GM12875 (cell line): ENCODE data around the gene NR1I3.
A peak's percentile ranks its signal among the peaks of the same experiment; 100 is the strongest.

Experiments
- H3K4me3 ChIP-seq: one replicate; pipeline ENCODE4 v1.5.1; 2011; ENCODE audit warnings: low read depth, low read length, control low read depth
- TF ChIP-seq, protein P1 (sequence below): IDR thresholded peaks from 2 replicates; pipeline ENCODE4 v1.5.1; 2011; ENCODE audit warnings: low read depth, mild to moderate bottlenecking, control low read depth, inconsistent platforms, low read length, moderate library complexity, borderline replicate concordance; ENCODE audit not compliant: insufficient read depth

The NR1I3 gene

DNA sequence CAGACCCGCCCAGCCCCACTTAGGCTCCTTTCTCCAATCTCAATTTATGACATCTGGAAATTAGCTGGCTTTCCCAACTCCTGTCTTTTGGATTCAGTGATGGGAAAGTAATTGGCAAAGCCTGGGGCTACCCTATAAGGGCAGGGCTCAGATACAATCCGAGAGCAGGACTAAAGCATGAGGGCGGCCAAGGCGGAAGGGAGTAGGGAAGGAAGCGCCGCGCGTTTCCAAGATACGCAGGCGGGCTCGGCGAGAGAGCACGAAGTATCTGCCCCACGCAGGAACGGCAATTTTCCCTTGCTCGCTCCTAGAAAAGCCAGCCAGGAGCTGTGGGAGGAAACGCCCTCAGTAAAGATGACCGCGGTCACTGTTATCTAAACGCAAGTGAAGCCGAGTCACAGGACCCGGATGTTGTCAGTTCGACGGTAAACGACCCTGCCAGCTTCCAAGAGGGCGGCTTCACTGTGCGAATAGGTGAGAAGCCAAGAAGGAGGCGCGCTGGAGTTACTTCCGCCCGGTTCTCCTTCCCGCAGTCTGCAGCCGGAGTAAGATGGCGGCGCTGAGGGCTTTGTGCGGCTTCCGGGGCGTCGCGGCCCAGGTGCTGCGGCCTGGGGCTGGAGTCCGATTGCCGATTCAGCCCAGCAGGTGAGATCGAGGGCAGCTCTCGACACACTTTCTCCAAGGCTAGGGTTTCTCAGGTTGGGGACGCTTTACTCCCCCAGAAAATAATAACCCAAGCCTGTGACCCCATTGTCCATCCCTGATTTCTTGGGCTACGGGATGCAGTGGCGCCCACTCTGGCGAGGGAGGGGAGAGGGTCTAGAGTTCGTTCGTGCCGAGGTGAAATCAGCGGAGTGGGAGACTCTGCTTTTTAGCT, 35.9 kb downstream of the NR1I3 start, which contains the start of gene NDUFS2:
TSS of gene NDUFS2 (plus strand) at position 532 of the 877 bp plus-strand sequence. CDS start at position 551, 19 bp downstream.
- peak within 1 kb of the TSS; percentile 88 for H3K4me3 ChIP-seq
- TF ChIP-seq, protein P1, sequence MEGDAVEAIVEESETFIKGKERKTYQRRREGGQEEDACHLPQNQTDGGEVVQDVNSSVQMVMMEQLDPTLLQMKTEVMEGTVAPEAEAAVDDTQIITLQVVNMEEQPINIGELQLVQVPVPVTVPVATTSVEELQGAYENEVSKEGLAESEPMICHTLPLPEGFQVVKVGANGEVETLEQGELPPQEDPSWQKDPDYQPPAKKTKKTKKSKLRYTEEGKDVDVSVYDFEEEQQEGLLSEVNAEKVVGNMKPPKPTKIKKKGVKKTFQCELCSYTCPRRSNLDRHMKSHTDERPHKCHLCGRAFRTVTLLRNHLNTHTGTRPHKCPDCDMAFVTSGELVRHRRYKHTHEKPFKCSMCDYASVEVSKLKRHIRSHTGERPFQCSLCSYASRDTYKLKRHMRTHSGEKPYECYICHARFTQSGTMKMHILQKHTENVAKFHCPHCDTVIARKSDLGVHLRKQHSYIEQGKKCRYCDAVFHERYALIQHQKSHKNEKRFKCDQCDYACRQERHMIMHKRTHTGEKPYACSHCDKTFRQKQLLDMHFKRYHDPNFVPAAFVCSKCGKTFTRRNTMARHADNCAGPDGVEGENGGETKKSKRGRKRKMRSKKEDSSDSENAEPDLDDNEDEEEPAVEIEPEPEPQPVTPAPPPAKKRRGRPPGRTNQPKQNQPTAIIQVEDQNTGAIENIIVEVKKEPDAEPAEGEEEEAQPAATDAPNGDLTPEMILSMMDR: peak; percentile 33; the same call in 1 of the 2 replicates

DNA sequence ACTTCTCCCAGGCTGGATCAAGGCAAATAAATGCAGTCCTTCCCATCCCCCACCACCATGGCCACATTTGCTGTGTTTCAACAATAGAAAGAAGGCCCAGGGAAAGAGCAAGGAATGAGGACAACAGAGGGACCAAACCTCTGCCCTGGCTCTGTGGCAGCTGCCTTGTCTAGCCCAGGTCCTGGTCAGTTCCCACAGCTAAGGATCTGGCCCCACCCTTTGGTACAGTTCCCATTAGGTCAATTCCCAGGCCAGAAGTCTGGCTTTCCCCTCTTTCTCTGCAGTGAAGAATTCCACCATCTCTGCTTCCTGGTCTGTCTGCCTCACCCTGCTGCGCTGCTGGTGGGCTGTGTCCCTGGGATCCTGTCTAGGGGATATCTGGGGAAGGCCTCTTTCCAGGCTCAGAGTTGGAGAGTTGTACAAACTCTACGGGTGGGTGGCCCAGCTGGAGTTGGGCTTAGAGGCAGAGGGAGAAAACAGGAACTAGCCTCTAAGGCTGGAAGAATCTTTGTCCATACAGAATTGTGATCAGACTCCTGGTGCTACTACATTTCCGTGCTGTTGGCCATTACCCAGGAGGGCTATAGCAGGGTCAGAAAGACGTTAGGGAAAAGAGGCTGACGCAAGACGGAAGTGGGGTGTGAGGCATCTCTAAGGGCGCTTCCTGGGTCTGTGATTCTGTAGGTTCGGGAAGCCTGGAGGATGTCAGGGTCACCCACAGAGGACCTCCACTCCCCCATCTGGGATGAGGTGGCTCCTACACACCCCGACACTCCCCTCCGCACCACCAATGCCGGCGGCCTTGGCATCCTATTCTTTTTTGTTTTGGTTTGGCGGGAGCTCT, 36.8 kb downstream of the NR1I3 start:
- H3K4me3 ChIP-seq: peak overlapping the region; percentile 53
- TF ChIP-seq, protein P1: no peak

DNA sequence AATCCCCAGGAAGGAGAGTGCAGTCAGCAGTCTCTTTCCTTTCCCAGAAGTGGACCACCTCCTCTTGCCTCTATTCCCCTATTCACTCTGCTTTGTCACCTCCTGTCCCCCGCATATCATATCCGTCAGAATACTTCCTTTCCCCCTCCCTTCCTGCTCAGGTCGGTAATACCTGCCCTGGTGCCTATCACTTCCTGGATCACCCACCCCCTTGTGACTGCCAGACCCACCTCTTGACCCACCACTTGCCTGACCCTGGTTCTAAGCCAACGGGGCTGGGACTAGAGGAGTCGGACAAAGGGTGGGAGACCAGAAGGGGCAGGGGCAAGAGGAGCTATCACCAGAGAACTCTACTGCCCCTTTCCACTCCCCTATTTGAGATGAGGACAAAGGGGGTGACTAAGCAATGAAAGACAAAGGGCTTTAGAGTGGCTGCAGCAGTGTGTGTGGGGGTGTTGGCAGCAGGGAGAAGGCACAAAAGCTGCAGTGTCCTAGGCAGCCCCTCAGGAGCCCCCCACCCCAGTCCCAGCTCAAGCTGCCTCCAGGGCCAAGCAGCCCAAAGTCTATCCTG, 37.5 kb downstream of the NR1I3 start:
- no peak overlapping the region for H3K4me3 ChIP-seq
- TF ChIP-seq, protein P1: no peak

DNA sequence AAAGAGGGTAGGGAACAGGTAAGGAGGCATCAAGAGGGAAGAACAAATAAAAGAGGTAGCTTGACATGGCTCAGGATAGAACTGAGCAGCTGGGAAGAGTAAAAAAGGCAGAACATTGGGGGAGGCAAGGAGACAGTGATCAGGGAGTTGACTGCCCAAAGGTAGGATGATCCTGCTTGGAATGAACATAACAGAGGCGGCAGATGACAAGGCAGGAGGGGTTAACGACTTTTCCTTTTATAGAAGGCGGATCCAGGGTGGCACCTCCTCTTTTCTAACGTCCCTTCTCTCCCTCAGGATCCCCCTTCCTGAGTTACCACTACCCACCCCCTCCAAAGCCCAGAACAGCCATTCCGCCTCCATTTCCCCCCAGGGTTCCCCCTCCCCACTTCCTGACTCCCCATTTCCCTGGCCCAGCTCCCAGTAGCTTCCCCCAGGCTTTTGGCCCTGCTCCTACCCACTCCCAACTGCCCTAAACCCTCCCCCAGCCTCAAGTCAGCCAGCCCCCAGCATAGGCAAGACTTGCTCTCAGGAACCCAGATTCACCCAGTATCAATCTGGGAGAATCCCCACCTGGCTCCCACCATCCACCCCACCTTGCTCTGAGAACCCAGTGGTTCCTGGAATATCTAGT, 38.4 kb downstream of the NR1I3 start:
- H3K4me3 ChIP-seq: no peak overlapping the region
- TF ChIP-seq, protein P1: no peak

DNA sequence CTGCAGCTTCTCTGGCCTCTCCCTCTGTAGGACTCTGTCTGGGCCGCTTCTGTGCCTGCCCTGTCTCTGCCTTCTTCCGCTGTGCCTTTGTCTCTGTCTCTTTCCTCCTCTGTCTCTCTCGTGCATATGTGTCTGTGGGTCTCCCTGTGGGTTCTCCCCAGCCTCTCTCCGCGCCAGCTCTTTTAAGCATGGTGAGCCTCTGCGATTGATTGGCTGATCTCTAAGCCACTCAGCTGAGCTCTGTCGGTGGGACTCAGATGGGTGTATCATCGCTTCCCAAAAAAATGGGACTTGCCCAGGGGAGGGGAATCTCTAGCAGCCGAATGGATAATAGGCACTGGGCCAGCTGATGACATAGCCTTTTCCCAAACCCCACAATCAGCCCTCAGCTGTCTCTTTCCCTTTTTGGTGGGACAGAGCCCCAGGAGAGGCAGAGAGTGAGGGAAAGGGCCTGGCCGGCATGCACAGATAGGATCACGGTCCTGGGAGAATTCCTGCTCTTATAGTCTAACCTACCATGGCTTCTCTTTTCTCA, 39.0 kb downstream of the NR1I3 start, which contains the start of gene ADAMTS4:
TSS of gene ADAMTS4 (minus strand) at position 158 of the 535 bp plus-strand sequence. CDS start 427 bp downstream, outside the sequence.
- no peak within 1 kb of the TSS for H3K4me3 ChIP-seq
- TF ChIP-seq, protein P1: no peak

DNA sequence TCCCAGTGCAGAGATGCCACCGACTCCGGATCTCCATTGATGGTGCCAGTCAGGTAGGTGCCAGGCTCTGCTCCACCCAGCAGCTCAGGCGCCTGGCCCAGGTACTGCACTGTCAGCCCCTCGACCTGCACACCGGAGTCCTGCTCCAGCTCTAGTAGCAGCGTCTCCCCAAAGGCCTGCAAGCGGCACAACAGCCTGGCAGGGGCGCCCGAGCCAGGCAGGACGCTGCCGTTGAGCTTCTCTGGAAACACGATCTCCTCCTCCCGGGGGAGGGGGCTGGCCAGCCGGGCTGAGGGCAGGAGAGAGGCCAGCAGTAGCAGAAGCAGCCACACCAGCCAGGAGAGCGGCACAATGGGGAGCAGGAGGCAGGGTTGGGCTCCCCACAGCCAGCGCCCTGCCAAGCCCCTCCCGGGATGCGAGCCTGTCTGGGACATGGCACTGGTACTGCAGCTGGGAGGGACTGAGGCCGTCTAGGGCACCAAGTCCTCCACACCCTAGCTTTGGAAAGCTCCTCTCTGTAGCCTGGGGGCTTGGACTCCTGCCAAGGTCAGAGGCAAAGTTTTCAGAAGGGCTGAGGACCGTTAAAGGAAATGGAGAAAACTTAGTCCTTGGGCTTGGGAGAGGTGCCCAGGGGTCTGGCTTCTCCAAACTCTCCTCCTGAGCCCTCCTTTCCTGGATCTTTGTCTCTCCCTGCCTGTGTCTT, 39.7 kb downstream of the NR1I3 start:
- no peak overlapping the region for H3K4me3 ChIP-seq
- TF ChIP-seq, protein P1: no peak
